HPDE6-E6E7 (cell line): ENCODE results near the gene LYSMD3.

Source experiments
- DNase-seq: peaks from one replicate; pipeline ENCODE4 v3.0.0; 2011; ENCODE audit warnings: missing footprints; ENCODE audit errors: extremely low spot score

LYSMD3 gene

GRCh38 chr5:90479611-90480385 is 49.6 kb downstream of the LYSMD3 start:
- no peak for DNase-seq

- no peak for DNase-seq
Measured at GRCh38 chr5:90477621-90478215, 51.7 kb downstream of the LYSMD3 start.

GRCh38 chr5:90477073-90477472 is 52.3 kb downstream of the LYSMD3 start:
- DNase-seq, result no peak

- no peak for DNase-seq
Measured at GRCh38 chr5:90476391-90476790, 53.0 kb downstream of the LYSMD3 start.

GRCh38 chr5:90475436-90475980 is 53.9 kb downstream of the LYSMD3 start:
- no peak for DNase-seq

- DNase-seq, result peak; percentile 85
Measured at GRCh38 chr5:90474235-90475107, 54.9 kb downstream of the LYSMD3 start, which contains the start of the genes MBLAC2 and POLR3G. TSS of gene MBLAC2 (minus strand) at chr5:90474771. CDS start at chr5:90474292, 479 bp downstream. TSS of gene POLR3G (plus strand) at chr5:90474864. CDS start at chr5:90485568, 10,704 bp downstream.

GRCh38 chr5:90473396-90474234 is 55.8 kb downstream of the LYSMD3 start:
- no peak for DNase-seq

GRCh38 chr5:90472783-90473395 is 56.5 kb downstream of the LYSMD3 start:
- no peak for DNase-seq
